ENCODE results near the gene DST.

- no peak for TF ChIP-seq CTCF (IDR thresholded peaks at IDR 0.05)
- TF ChIP-seq ZFX (IDR thresholded peaks at IDR 0.05; ENCODE audit: borderline replicate concordance), result no peak
Observed at GRCh38 chr6:56638760-56639159, 3.9 kb downstream of the DST start.
